GM12878 (cell line): ENCODE results near the gene OXA1L. TPM values are rescaled to one million over a fixed set of nuclear protein-coding genes. Genes with fewer than 3 reads are reported as not detected.

ENCODE experiments used
- ATAC-seq: fragments of 200-7000 bp; cut with Tn5 transposase; 3 replicates; pipeline ENCODE4 v1.9.1; 2020; ENCODE audit warnings: mild to moderate bottlenecking, moderate library complexity
- BruUV-seq: library from RNA; stranded (reverse); fragments of 400-500 nt; replicated peaks from 2 replicates; lab custom pipeline; 2021; lab: Mats Ljungman, UMichigan
- CTCF ChIA-PET: fragments of 300-600 bp; sonication (Branson Sonifier 250); formaldehyde crosslinking; extraction: SDS; loops from one replicate; lab custom pipeline; 2021; ENCODE audit warnings: inconsistent platforms; lab: Yijun Ruan, JAX
- POLR2A ChIA-PET: fragments of 350-600 bp; formaldehyde crosslinking; extraction: SDS; loops from one replicate; lab custom pipeline; 2021; ENCODE audit warnings: inconsistent platforms; lab: Charles Lee
- RAD21 ChIA-PET: fragments of 300-600 bp; sonication (Branson Sonifier 250); formaldehyde crosslinking; loops from one replicate; lab custom pipeline; 2023; ENCODE audit warnings: antibody characterized with exemption; ENCODE audit not compliant: unreplicated experiment; lab: Charles Lee
- SMC1A ChIA-PET: fragments of 300-600 bp; sonication (Branson Sonifier 250); formaldehyde crosslinking; loops from one replicate; lab custom pipeline; 2023; ENCODE audit not compliant: unreplicated experiment, uncharacterized antibody; lab: Charles Lee
- DNase-seq: peaks from one replicate; pipeline ENCODE4 v3.0.0-alpha.2; 2011; ENCODE audit warnings: low read depth, low spot score
- FAIRE-seq: peaks from 3 replicates; lab custom pipeline; 2011; peaks lifted over from hg19 to GRCh38; lab: Jason Lieb, UNC
- H2AFZ ChIP-seq: 2 replicates; pipeline ENCODE4 v1.6.0; 2011; ENCODE audit warnings: low read depth, low read length, control low read depth; ENCODE audit not compliant: control insufficient read depth
- H3K27ac ChIP-seq: 2 replicates; pipeline ENCODE4 v1.5.1; 2011; ENCODE audit warnings: control low read depth; ENCODE audit not compliant: control insufficient read depth, insufficient read depth
- H3K27me3 ChIP-seq, 2 experiments: replicated peaks in 1 of 2; 2 replicates each; pipeline versions ENCODE4 v1.6.0 to v1.6.1; 2011; ENCODE audit warnings: low read length in 1 of 2; ENCODE audit not compliant: control insufficient read depth in 2 of 2, insufficient read depth in 2 of 2
- H3K36me3 ChIP-seq, 2 experiments: 2 replicates each; pipeline ENCODE4 v1.5.1; 2011; ENCODE audit warnings: low read length in 1 of 2; ENCODE audit not compliant: control insufficient read depth in 2 of 2, insufficient read depth in 2 of 2
- H3K4me1 ChIP-seq: 2 replicates; pipeline ENCODE4 v1.6.1; 2011; ENCODE audit warnings: mild to moderate bottlenecking, low read length, moderate library complexity, mixed read lengths; ENCODE audit not compliant: control insufficient read depth, insufficient read depth
- H3K4me2 ChIP-seq: 2 replicates; pipeline ENCODE4 v1.6.0; 2011; ENCODE audit warnings: control low read depth; ENCODE audit not compliant: control insufficient read depth, insufficient read depth
- H3K4me3 ChIP-seq: fragments of 200-600 bp; sonication (generic); 2 replicates; pipeline ENCODE4 v1.5.1; 2016
- H3K79me2 ChIP-seq: 2 replicates; pipeline ENCODE4 v1.6.0; 2011; ENCODE audit warnings: low read length; ENCODE audit not compliant: control insufficient read depth, insufficient read depth
- H3K9ac ChIP-seq: 2 replicates; pipeline ENCODE4 v1.8.0; 2011; ENCODE audit warnings: low read length, control low read depth, mixed read lengths; ENCODE audit not compliant: control insufficient read depth, insufficient read depth
- H3K9me3 ChIP-seq: replicated peaks from 3 replicates; pipeline ENCODE4 v1.5.1; 2011; ENCODE audit warnings: mild to moderate bottlenecking, low read length; ENCODE audit not compliant: control insufficient read depth, insufficient read depth
- H4K20me1 ChIP-seq: 2 replicates; pipeline ENCODE4 v1.6.0; 2011; ENCODE audit not compliant: control insufficient read depth, insufficient read depth
- SMARCA5 ChIP-seq: fragments of 450-650 bp; IDR thresholded peaks from 2 replicates; pipeline ENCODE4 v1.6.1; 2017; ENCODE audit warnings: mild to moderate bottlenecking
- TBL1XR1 ChIP-seq: IDR thresholded peaks from 2 replicates; pipeline ENCODE4 v1.6.1; 2012; ENCODE audit warnings: low read depth, low read length, improper control_type of control experiment
- WGBS: methylation state at CpG from one replicate; pipeline ENCODE4 v1.1.6; 2016; ENCODE audit warnings: low lambda C conversion rate; ENCODE audit not compliant: insufficient replicate concordance, insufficient coverage; ENCODE audit errors: missing lambda C conversion rate; 5-methylcytosine and 5-hydroxymethylcytosine counted together
- in situ Hi-C: fragments of 300-500 bp; cut with MboI; formaldehyde crosslinking; loops from 9 replicates; pipeline ENCODE4 v1.14.3; 2018; ENCODE audit warnings: mixed read lengths
- intact Hi-C: fragments of 100-400 bp; cut with micrococcal nuclease; formaldehyde crosslinking; loops from one replicate; pipeline ENCODE4 v1.14.2; 2022; ENCODE audit not compliant: unreplicated experiment
- polyA plus RNA-seq, 11 experiments: library from polyadenylated mRNA; depleted of rRNA in 4 of 11; unstranded in 6 of 11; stranded (reverse) in 5 of 11; fragments of >200 nt; fragmentation: Nextera tagmentation in 4 of 11; fragmentation: Illumina TruSeq in 1 of 11; extraction: Ambion mirVana in 4 of 11; extraction: Trizol in 1 of 11; gene quantifications; 1 replicate in 1 of 11; 2 replicates in 10 of 11; pipeline versions ENCODE4 v1.2.1 to v1.2.3, GENCODE V29; 2011 to 2016; ENCODE audit warnings: inconsistent platforms in 2 of 11, missing spikeins in 2 of 11, low read depth in 1 of 11
- small RNA-seq: library from RNA; depleted of rRNA; stranded (forward); fragments of <200 nt; gene quantifications from one replicate; pipeline ENCODE3, GENCODE V24; 2014
- total RNA-seq, 4 experiments: library from RNA; depleted of rRNA in 3 of 4; stranded (reverse); fragments of >200 nt in 3 of 4; fragmentation: Illumina TruSeq in 1 of 4; extraction: Trizol in 1 of 4; gene quantifications; 2 replicates each; pipeline versions ENCODE4 v1.2.1 to v1.2.3, GENCODE V29; 2013 to 2021

Gene OXA1L
- total and polyA plus RNA-seq, 10 of the 15 experiments (the other 5 are each of a cell fraction or from before 2014, with no cell fraction given) = 105 to 289 (median 146) TPM

DNA sequence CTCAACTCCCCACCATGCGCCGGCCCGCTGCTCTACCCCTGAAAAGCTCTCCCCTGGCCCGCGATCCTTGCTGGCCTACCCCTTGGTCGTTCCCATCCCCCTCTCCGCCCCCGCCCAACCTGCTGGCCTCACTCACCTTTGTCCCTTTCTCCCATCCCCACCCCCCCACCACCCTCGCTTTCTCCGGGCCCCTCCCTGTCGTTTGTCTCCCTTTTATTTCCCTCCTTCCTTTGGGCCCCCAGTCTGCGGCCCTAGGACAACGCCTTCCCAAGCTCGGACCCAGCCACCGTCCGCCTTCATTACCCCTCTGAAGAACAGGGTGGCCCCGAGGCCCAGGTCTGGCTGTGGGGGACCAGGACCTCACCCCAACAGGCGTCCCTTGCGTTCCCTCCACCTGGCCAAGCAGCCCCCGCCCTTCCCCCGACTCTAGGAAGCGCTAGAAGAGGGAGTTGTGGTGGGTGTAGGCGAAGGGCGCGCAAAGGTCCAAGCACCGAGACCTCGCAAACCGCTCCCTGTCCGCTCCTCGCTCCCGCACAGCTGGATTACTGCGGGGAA is 55.6 kb downstream of the OXA1L start:
- Histone ChIP-seq H3K4me1 (peaks cover 34% of the 10 kb centered on the region), H2AFZ (peak overlapping the region; percentile 41), H3K36me3 (no peaks in the 10 kb centered on the region), H3K79me2 (no peaks in the 10 kb centered on the region), H3K27ac (0 out of 2 replicates have a peak overlapping the region, but pooled peaks have one; percentile 9), H3K9ac (peak overlapping the region; percentile 64), H3K9me3 (no peaks in the 10 kb centered on the region), H3K4me2 (peak overlapping the region; percentile 65; the same call in 1 of the 2 replicates), H3K4me3 (peak overlapping the region; percentile 74; the same call in 1 of the 2 replicates), H4K20me1 (no peaks in the 10 kb centered on the region), H3K27me3 (no peaks in the 10 kb centered on the region)
- TF ChIP-seq SMARCA5 (0 out of 2 replicates have a peak, but pooled peaks have one; percentile 7), TBL1XR1 (no peak)
- in situ Hi-C loops = no loop called here
- TSS peak; percentile 75 for BruUV-seq
- DNase-seq (no peak), FAIRE-seq (no peak), ATAC-seq (no peak)
- WGBS = 45% methylated on average over 19 of the region's 32 CpGs
- SMC1A ChIA-PET = interaction anchor here (1.1 to 7.6 kb wide), 21 partner anchors 9 to 251 kb away, joined by 3 to 104 read pairs (median 5); partner anchors contain the start of gene OXA1L
- CTCF ChIA-PET = interaction anchor here (0.6 to 15.1 kb wide), 30 partner anchors 8 to 351 kb away, joined by 3 to 324 read pairs (median 7); partner anchors contain the start of genes DAD1, OXA1L and SLC7A7
- RAD21 ChIA-PET = interaction anchor here (0.7 to 5.3 kb wide), 20 partner anchors 10 to 252 kb away, joined by 3 to 130 read pairs (median 6); partner anchors contain the start of gene OXA1L
- intact Hi-C loops = loop anchor here (1.0 kb wide), 1 partner anchor 11 kb away; no protein-coding TSS in a partner anchor
- POLR2A ChIA-PET = interaction anchor here (0.5 to 2.0 kb wide), 7 partner anchors 8 to 32 kb away, joined by 3 to 11 read pairs (median 3); no protein-coding TSS in a partner anchor

Small RNAs within 50 kb of the gene (small RNA-seq; reads per million reads assigned to genes)
- gene RF00588 = not detected

Other genes starting within 250 kb of the OXA1L start
Only the 7 nearest of the 13 such genes appear.
- not detected in 2 replicates for gene OR6J1, start 122.3 kb upstream of the OXA1L start, total RNA-seq (2014; rRNA removed)
- gene OR6J1, start 122.3 kb upstream of the OXA1L start, total RNA-seq (2014; rRNA removed; fragmentation: Illumina TruSeq; extraction: Trizol) = not detected in 2 replicates
- not detected in 2 replicates for gene OR6J1, start 122.3 kb upstream of the OXA1L start, total RNA-seq (2021)
- not detected in 2 replicates for gene OR6J1, start 122.3 kb upstream of the OXA1L start, polyA plus RNA-seq (2011; rRNA removed)
- not detected in 2 replicates for gene OR6J1, start 122.3 kb upstream of the OXA1L start, polyA plus RNA-seq (2014; fragmentation: Illumina TruSeq; extraction: Trizol)
- gene OR6J1, start 122.3 kb upstream of the OXA1L start, polyA plus RNA-seq (2014; fragmentation: Nextera tagmentation; extraction: Ambion mirVana) = not detected
- not detected in 2 replicates for gene OR6J1, start 122.3 kb upstream of the OXA1L start, polyA plus RNA-seq (2014; rRNA removed)
- gene OR6J1, start 122.3 kb upstream of the OXA1L start, polyA plus RNA-seq (2016; fragmentation: Nextera tagmentation; extraction: Ambion mirVana) = not detected
- 55.6 and 58.5 TPM in 2 replicates for gene SLC7A7, start 48.7 kb downstream of the OXA1L start, total RNA-seq (2014; rRNA removed)
- 38.5 and 39.7 TPM in 2 replicates for gene SLC7A7, start 48.7 kb downstream of the OXA1L start, total RNA-seq (2014; rRNA removed; fragmentation: Illumina TruSeq; extraction: Trizol)
- gene SLC7A7, start 48.7 kb downstream of the OXA1L start, total RNA-seq (2021) = 44.7 and 50.8 TPM in 2 replicates
- 58.6 and 79.2 TPM in 2 replicates for gene SLC7A7, start 48.7 kb downstream of the OXA1L start, polyA plus RNA-seq (2011; rRNA removed)
- gene SLC7A7, start 48.7 kb downstream of the OXA1L start, polyA plus RNA-seq (2014; fragmentation: Illumina TruSeq; extraction: Trizol) = 64.3 and 65.1 TPM in 2 replicates
- 10 to 100 TPM; 48.1 to 72.7 TPM for gene SLC7A7, start 48.7 kb downstream of the OXA1L start, polyA plus RNA-seq (2014; fragmentation: Nextera tagmentation; extraction: Ambion mirVana)
- 53.5 and 60.2 TPM in 2 replicates for gene SLC7A7, start 48.7 kb downstream of the OXA1L start, polyA plus RNA-seq (2014; rRNA removed)
- gene SLC7A7, start 48.7 kb downstream of the OXA1L start, polyA plus RNA-seq (2016; fragmentation: Nextera tagmentation; extraction: Ambion mirVana) = 10 to 100 TPM; 27.8 to 31.1 TPM
- 102 and 143 TPM in 2 replicates for gene MRPL52, start 63.2 kb downstream of the OXA1L start, total RNA-seq (2014; rRNA removed)
- gene MRPL52, start 63.2 kb downstream of the OXA1L start, total RNA-seq (2014; rRNA removed; fragmentation: Illumina TruSeq; extraction: Trizol) = 110 and 135 TPM in 2 replicates
- gene MRPL52, start 63.2 kb downstream of the OXA1L start, total RNA-seq (2021) = 193 and 208 TPM in 2 replicates
- 62.7 and 86.1 TPM in 2 replicates for gene MRPL52, start 63.2 kb downstream of the OXA1L start, polyA plus RNA-seq (2011; rRNA removed)
- gene MRPL52, start 63.2 kb downstream of the OXA1L start, polyA plus RNA-seq (2014; fragmentation: Illumina TruSeq; extraction: Trizol) = 43.2 and 67.3 TPM in 2 replicates
- gene MRPL52, start 63.2 kb downstream of the OXA1L start, polyA plus RNA-seq (2014; fragmentation: Nextera tagmentation; extraction: Ambion mirVana) = 100 to 1,000 TPM in 1 of 2 experiments, 10 to 100 TPM in 1; 51.7 to 142 TPM
- gene MRPL52, start 63.2 kb downstream of the OXA1L start, polyA plus RNA-seq (2014; rRNA removed) = 172 and 212 TPM in 2 replicates
- gene MRPL52, start 63.2 kb downstream of the OXA1L start, polyA plus RNA-seq (2016; fragmentation: Nextera tagmentation; extraction: Ambion mirVana) = 100 to 1,000 TPM; 530 to 541 TPM
- 0.38 and 0.85 TPM in 2 replicates for gene MMP14, start 69.9 kb downstream of the OXA1L start, total RNA-seq (2014; rRNA removed)
- gene MMP14, start 69.9 kb downstream of the OXA1L start, total RNA-seq (2014; rRNA removed; fragmentation: Illumina TruSeq; extraction: Trizol) = 0.28 and 0.31 TPM in 2 replicates
- gene MMP14, start 69.9 kb downstream of the OXA1L start, total RNA-seq (2021) = 1.1 and 1.8 TPM in 2 replicates
- 0.65 and 0.91 TPM in 2 replicates for gene MMP14, start 69.9 kb downstream of the OXA1L start, polyA plus RNA-seq (2011; rRNA removed)
- 0.27 and 0.56 TPM in 2 replicates for gene MMP14, start 69.9 kb downstream of the OXA1L start, polyA plus RNA-seq (2014; fragmentation: Illumina TruSeq; extraction: Trizol)
- not detected for gene MMP14, start 69.9 kb downstream of the OXA1L start, polyA plus RNA-seq (2014; fragmentation: Nextera tagmentation; extraction: Ambion mirVana)
- 1.8 and 1.9 TPM in 2 replicates for gene MMP14, start 69.9 kb downstream of the OXA1L start, polyA plus RNA-seq (2014; rRNA removed)
- under 1 TPM; 0.32 to 0.42 TPM for gene MMP14, start 69.9 kb downstream of the OXA1L start, polyA plus RNA-seq (2016; fragmentation: Nextera tagmentation; extraction: Ambion mirVana)
- 16.7 and 17.8 TPM in 2 replicates for gene LRP10, start 105.1 kb downstream of the OXA1L start, total RNA-seq (2014; rRNA removed)
- gene LRP10, start 105.1 kb downstream of the OXA1L start, total RNA-seq (2014; rRNA removed; fragmentation: Illumina TruSeq; extraction: Trizol) = 10.5 and 13.5 TPM in 2 replicates
- gene LRP10, start 105.1 kb downstream of the OXA1L start, total RNA-seq (2021) = 51.5 and 56.9 TPM in 2 replicates
- gene LRP10, start 105.1 kb downstream of the OXA1L start, polyA plus RNA-seq (2011; rRNA removed) = 7.9 and 20.4 TPM in 2 replicates
- gene LRP10, start 105.1 kb downstream of the OXA1L start, polyA plus RNA-seq (2014; fragmentation: Illumina TruSeq; extraction: Trizol) = 8.3 and 24.5 TPM in 2 replicates
- gene LRP10, start 105.1 kb downstream of the OXA1L start, polyA plus RNA-seq (2014; fragmentation: Nextera tagmentation; extraction: Ambion mirVana) = 1 to 10 TPM; 3.0 TPM
- 21.4 and 23.0 TPM in 2 replicates for gene LRP10, start 105.1 kb downstream of the OXA1L start, polyA plus RNA-seq (2014; rRNA removed)
- gene LRP10, start 105.1 kb downstream of the OXA1L start, polyA plus RNA-seq (2016; fragmentation: Nextera tagmentation; extraction: Ambion mirVana) = 10 to 100 TPM; 43.8 to 53.7 TPM
- gene REM2, start 116.5 kb downstream of the OXA1L start, total RNA-seq (2014; rRNA removed) = 0.87 and 1.2 TPM in 2 replicates
- gene REM2, start 116.5 kb downstream of the OXA1L start, total RNA-seq (2014; rRNA removed; fragmentation: Illumina TruSeq; extraction: Trizol) = 0.27 and 0.37 TPM in 2 replicates
- gene REM2, start 116.5 kb downstream of the OXA1L start, total RNA-seq (2021) = 0.66 and 0.69 TPM in 2 replicates
- gene REM2, start 116.5 kb downstream of the OXA1L start, polyA plus RNA-seq (2011; rRNA removed) = 0.69 and 1.1 TPM in 2 replicates
- gene REM2, start 116.5 kb downstream of the OXA1L start, polyA plus RNA-seq (2014; fragmentation: Illumina TruSeq; extraction: Trizol) = 0.17 and 0.66 TPM in 2 replicates
- gene REM2, start 116.5 kb downstream of the OXA1L start, polyA plus RNA-seq (2014; fragmentation: Nextera tagmentation; extraction: Ambion mirVana) = 1 to 10 TPM in 1 of 2 experiments, under 1 TPM in 1; 0.68 to 1.3 TPM
- gene REM2, start 116.5 kb downstream of the OXA1L start, polyA plus RNA-seq (2014; rRNA removed) = 1.3 and 1.5 TPM in 2 replicates
- gene REM2, start 116.5 kb downstream of the OXA1L start, polyA plus RNA-seq (2016; fragmentation: Nextera tagmentation; extraction: Ambion mirVana) = 1 to 10 TPM in 1 of 2 experiments, under 1 TPM in 1; 0.97 to 1.5 TPM
- 54.0 and 63.9 TPM in 2 replicates for gene RBM23, start 152.5 kb downstream of the OXA1L start, total RNA-seq (2014; rRNA removed)
- gene RBM23, start 152.5 kb downstream of the OXA1L start, total RNA-seq (2014; rRNA removed; fragmentation: Illumina TruSeq; extraction: Trizol) = 55.1 and 55.6 TPM in 2 replicates
- 61.4 and 66.1 TPM in 2 replicates for gene RBM23, start 152.5 kb downstream of the OXA1L start, total RNA-seq (2021)
- 72.6 and 75.2 TPM in 2 replicates for gene RBM23, start 152.5 kb downstream of the OXA1L start, polyA plus RNA-seq (2011; rRNA removed)
- 70.4 and 72.4 TPM in 2 replicates for gene RBM23, start 152.5 kb downstream of the OXA1L start, polyA plus RNA-seq (2014; fragmentation: Illumina TruSeq; extraction: Trizol)
- gene RBM23, start 152.5 kb downstream of the OXA1L start, polyA plus RNA-seq (2014; fragmentation: Nextera tagmentation; extraction: Ambion mirVana) = 10 to 100 TPM; 60.7 to 65.7 TPM
- gene RBM23, start 152.5 kb downstream of the OXA1L start, polyA plus RNA-seq (2014; rRNA removed) = 52.9 and 55.0 TPM in 2 replicates
- 10 to 100 TPM; 60.5 to 61.9 TPM for gene RBM23, start 152.5 kb downstream of the OXA1L start, polyA plus RNA-seq (2016; fragmentation: Nextera tagmentation; extraction: Ambion mirVana)